Natural killer cell (primary cell): ENCODE data around the gene MSI2. TPM values are rescaled to one million over a fixed set of nuclear protein-coding genes. Genes with fewer than 3 reads are reported as not detected.

Experiments used
- ATAC-seq, 3 donors: fragments of 150-1000 bp in 2 of 3; fragments of 200-7000 bp in 1 of 3; cut with Tn5 transposase; 1 replicate in 1 of 3; 2 replicates in 2 of 3; pipeline ENCODE4 v1.10.0; 2021; ENCODE audit warnings: mild to moderate bottlenecking in 2 of 3, moderate library complexity in 2 of 3
- DNase-seq, 2 donors: peaks; one replicate each; pipeline versions ENCODE4 v3.0.0 to v3.0.0-alpha.2; 2013 to 2021; ENCODE audit warnings: mixed read lengths in 1 of 2
- H3K27ac ChIP-seq: one replicate; pipeline ENCODE4 v1.5.1; 2013; ENCODE audit warnings: mild to moderate bottlenecking, low read length
- H3K27me3 ChIP-seq: one replicate; pipeline ENCODE4 v1.6.1; 2013; ENCODE audit warnings: low read length; ENCODE audit not compliant: control insufficient read depth, insufficient read depth
- H3K36me3 ChIP-seq: one replicate; pipeline ENCODE4 v1.6.1; 2013; ENCODE audit warnings: low read length; ENCODE audit not compliant: control insufficient read depth, insufficient read depth
- H3K4me1 ChIP-seq: one replicate; pipeline ENCODE4 v1.6.1; 2013; ENCODE audit warnings: low read length; ENCODE audit not compliant: control insufficient read depth, insufficient read depth
- H3K4me3 ChIP-seq: one replicate; pipeline ENCODE4 v1.5.1; 2013; ENCODE audit warnings: low read length
- H3K9me3 ChIP-seq: one replicate; pipeline ENCODE4 v1.6.1; 2013; ENCODE audit warnings: low read length; ENCODE audit not compliant: control insufficient read depth, insufficient read depth
- H3K27ac Mint-ChIP-seq, 2 donors: one replicate each; pipeline ENCODE4 v1.8.0; 2022; ENCODE audit warnings: mild to moderate bottlenecking in 2 of 2, mixed read lengths in 2 of 2, moderate library complexity in 1 of 2
- H3K27me3 Mint-ChIP-seq, 2 donors: one replicate each; pipeline ENCODE4 v1.8.0; 2022; ENCODE audit warnings: low read depth in 2 of 2, mixed read lengths in 2 of 2
- H3K36me3 Mint-ChIP-seq: one replicate; pipeline ENCODE4 v1.8.0; 2022; ENCODE audit warnings: mixed read lengths
- H3K4me1 Mint-ChIP-seq, 2 donors: one replicate each; pipeline ENCODE4 v1.8.0; 2022; ENCODE audit warnings: mixed read lengths in 2 of 2
- H3K4me3 Mint-ChIP-seq: one replicate; pipeline ENCODE4 v1.8.0; 2022; ENCODE audit warnings: mild to moderate bottlenecking, moderate library complexity, mixed read lengths
- H3K9me3 Mint-ChIP-seq, 2 donors: one replicate each; pipeline ENCODE4 v1.8.0; 2022; ENCODE audit warnings: mixed read lengths in 2 of 2
- CTCF ChIP-seq: fragments of 200-600 bp; IDR thresholded peaks from one replicate; pipeline ENCODE4 v1.8.0; 2022; ENCODE audit warnings: antibody characterized with exemption
- WGBS: methylation state at CpG from one replicate; pipeline ENCODE4 v1.1.7; 2013; ENCODE audit warnings: missing lambda C conversion rate; ENCODE audit not compliant: insufficient coverage; 5-methylcytosine and 5-hydroxymethylcytosine counted together
- intact Hi-C: fragments of 100-400 bp; cut with micrococcal nuclease; formaldehyde crosslinking; loops from one replicate; pipeline ENCODE4 v1.14.2; 2022
- total RNA-seq, 4 donors: library from RNA; stranded (reverse); fragments of 120-200 nt in 1 of 4; gene quantifications; one replicate each; pipeline versions ENCODE4 v1.2.3 to v1.2.4, GENCODE V29; 2013 to 2022

Gene MSI2
- total RNA-seq, 3 donors from 2014 or later (not counting 1 experiment from before 2014, with no cell fraction given): 95.5 to 145 (median 96.8) TPM

GRCh38 chr17:57356153-57356718 lies 99.9 kb downstream of the MSI2 start:
- Mint-ChIP-seq H3K4me1 (peaks cover 57 to 60% of the 10 kb centered on the region in 2 donors), H3K9me3 (no peaks in the 10 kb centered on the region), H3K27ac (peak overlapping the region; percentile 52 to 80), H3K36me3 (no peaks in the 10 kb centered on the region), H3K27me3 (no peaks in the 10 kb centered on the region), H3K4me3 (peak overlapping the region; percentile 85)
- no peak overlapping the region for H3K4me3 ChIP-seq
- WGBS: 69% methylated on average over 6 of the region's 6 CpGs
- no peaks in the 10 kb centered on the region for H3K36me3 ChIP-seq
- no peaks in the 10 kb centered on the region for H3K27me3 ChIP-seq
- DNase-seq (no peak), ATAC-seq (no peak)
- TF ChIP-seq CTCF: no peak
- H3K9me3 ChIP-seq: no peaks in the 10 kb centered on the region
- intact Hi-C loops: no loop called here
- no peak overlapping the region for H3K27ac ChIP-seq
- peaks cover 33% of the 10 kb centered on the region for H3K4me1 ChIP-seq

- ATAC-seq (peak in 2 of 3 donors; percentile 9 to 28), DNase-seq (no peak)
- intact Hi-C loops: no loop called here
- no peaks in the 10 kb centered on the region for H3K9me3 ChIP-seq
- no peak for TF ChIP-seq CTCF
- Mint-ChIP-seq H3K27ac (peak overlapping the region; percentile 52 to 80), H3K4me1 (peaks cover 57 to 60% of the 10 kb centered on the region in 2 donors), H3K36me3 (no peaks in the 10 kb centered on the region), H3K27me3 (no peaks in the 10 kb centered on the region), H3K9me3 (no peaks in the 10 kb centered on the region), H3K4me3 (peak overlapping the region; percentile 85)
- H3K4me1 ChIP-seq: peaks cover 33% of the 10 kb centered on the region
- no peaks in the 10 kb centered on the region for H3K36me3 ChIP-seq
- WGBS: 22% methylated on average over 16 of the region's 16 CpGs
- H3K27ac ChIP-seq: peak overlapping the region; percentile 28
- no peak overlapping the region for H3K4me3 ChIP-seq
- no peaks in the 10 kb centered on the region for H3K27me3 ChIP-seq
These were observed 100.5 kb downstream of the MSI2 start for GRCh38 chr17:57356719-57357391.

- DNase-seq (no peak), ATAC-seq (peak in 2 of 3 donors; percentile 17 to 26)
- Histone ChIP-seq H3K27ac (peak overlapping the region; percentile 28), H3K4me3 (no peak overlapping the region), H3K4me1 (peaks cover 33% of the 10 kb centered on the region), H3K36me3 (no peaks in the 10 kb centered on the region), H3K27me3 (no peaks in the 10 kb centered on the region), H3K9me3 (no peaks in the 10 kb centered on the region)
- no peaks in the 10 kb centered on the region for H3K36me3 Mint-ChIP-seq
- no peaks in the 10 kb centered on the region for H3K9me3 Mint-ChIP-seq
- TF ChIP-seq CTCF: no peak
- H3K27ac Mint-ChIP-seq: peak overlapping the region in 1 of 2 donors; percentile 80
- peaks cover 57 to 58% of the 10 kb centered on the region in 2 donors for H3K4me1 Mint-ChIP-seq
- H3K4me3 Mint-ChIP-seq: peak overlapping the region; percentile 85
- H3K27me3 Mint-ChIP-seq: no peaks in the 10 kb centered on the region
- intact Hi-C loops: no loop called here
- WGBS: 38% methylated on average over 11 of the region's 11 CpGs
These were observed 101.1 kb downstream of the MSI2 start for GRCh38 chr17:57357392-57357784.
